Transverse colon (tissue), 3 donors: ENCODE data around the gene ENHO.

Experiments
- CTCF ChIP-seq, 5 experiments: fragments of 200-600 bp in 3 of 5; fragments of 450-650 bp in 2 of 5; sonication (generic) in 3 of 5; IDR thresholded peaks; 1 replicate in 2 of 5; 2 replicates in 3 of 5; pipeline ENCODE4 v1.5.1; 2016 to 2017; ENCODE audit warnings: antibody characterized with exemption in 5 of 5, inconsistent platforms in 3 of 5, mild to moderate bottlenecking in 2 of 5, moderate library complexity in 1 of 5
- POLR2A ChIP-seq: fragments of 450-650 bp; IDR thresholded peaks from one replicate; pipeline ENCODE4 v1.6.1; 2016; ENCODE audit warnings: antibody characterized with exemption, mild to moderate bottlenecking, moderate library complexity

GRCh38 chr9:34499076-34499475 lies 23.7 kb downstream of the ENHO start:
- no peak for TF ChIP-seq CTCF (IDR thresholded peaks at IDR 0.05)
- TF ChIP-seq POLR2A: no peak
